IPS-18c (cell line): ENCODE measurements around the gene CCDC51.

Experiments used
- H3K4me3 ChIP-seq: 2 replicates; pipeline ENCODE4 v1.7.0; 2013; ENCODE audit warnings: low read depth, mild to moderate bottlenecking, low read length, moderate library complexity; ENCODE audit not compliant: insufficient read depth
- H3K9me3 ChIP-seq: one replicate; pipeline ENCODE4 v1.6.1; 2013; ENCODE audit warnings: mild to moderate bottlenecking, low read length, moderate library complexity; ENCODE audit not compliant: control insufficient read depth, insufficient read depth

Gene CCDC51

GRCh38 chr3:48428572-48429316, 11.2 kb downstream of the CCDC51 start:
- Histone ChIP-seq H3K9me3 (no peaks in the 10 kb centered on the region), H3K4me3 (peak overlapping the region; percentile 80)

DNA sequence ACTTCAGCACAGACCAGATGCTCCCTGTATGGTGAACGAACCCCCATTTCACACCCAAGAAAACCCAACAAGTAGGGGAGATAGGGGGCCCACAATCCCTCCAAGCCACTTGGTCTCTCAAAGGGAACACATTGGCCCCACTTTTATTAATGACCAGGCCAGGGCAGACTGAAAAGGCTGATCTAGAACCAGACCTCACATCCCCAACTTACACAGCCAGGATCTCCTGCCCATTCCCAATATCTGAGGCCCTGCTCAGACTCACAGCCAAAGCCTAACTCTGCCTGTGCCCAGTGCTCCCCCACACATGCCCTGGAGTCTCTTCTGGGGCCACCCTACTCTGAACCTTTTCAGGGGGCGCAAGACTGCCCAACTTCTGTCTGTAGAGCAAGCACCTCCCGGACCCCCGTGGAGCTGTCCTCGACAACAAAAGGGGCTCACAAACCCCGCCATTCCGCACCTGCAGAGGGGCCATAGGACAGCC, 11.8 kb downstream of the CCDC51 start:
- no peaks in the 10 kb centered on the region for H3K9me3 ChIP-seq
- H3K4me3 ChIP-seq = peak overlapping the region; percentile 80

DNA sequence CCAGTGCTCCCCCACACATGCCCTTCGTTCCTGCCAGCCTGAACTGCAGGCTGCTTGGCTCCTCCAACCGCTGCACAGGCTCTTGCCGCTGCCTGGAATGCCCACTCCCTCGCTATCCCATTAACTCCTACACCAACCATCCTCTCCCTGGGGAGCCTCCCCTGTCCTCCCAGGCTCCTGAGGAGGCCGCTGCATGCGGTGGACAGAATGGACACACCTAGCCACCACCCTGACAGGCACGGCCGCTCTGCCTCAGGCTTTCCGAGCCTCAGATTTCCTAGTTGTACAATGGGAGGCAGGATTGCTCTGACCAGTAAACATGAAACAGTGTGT, 12.3 kb downstream of the CCDC51 start:
- peak overlapping the region; percentile 80; the same call in 1 of the 2 replicates for H3K4me3 ChIP-seq
- no peaks in the 10 kb centered on the region for H3K9me3 ChIP-seq

DNA sequence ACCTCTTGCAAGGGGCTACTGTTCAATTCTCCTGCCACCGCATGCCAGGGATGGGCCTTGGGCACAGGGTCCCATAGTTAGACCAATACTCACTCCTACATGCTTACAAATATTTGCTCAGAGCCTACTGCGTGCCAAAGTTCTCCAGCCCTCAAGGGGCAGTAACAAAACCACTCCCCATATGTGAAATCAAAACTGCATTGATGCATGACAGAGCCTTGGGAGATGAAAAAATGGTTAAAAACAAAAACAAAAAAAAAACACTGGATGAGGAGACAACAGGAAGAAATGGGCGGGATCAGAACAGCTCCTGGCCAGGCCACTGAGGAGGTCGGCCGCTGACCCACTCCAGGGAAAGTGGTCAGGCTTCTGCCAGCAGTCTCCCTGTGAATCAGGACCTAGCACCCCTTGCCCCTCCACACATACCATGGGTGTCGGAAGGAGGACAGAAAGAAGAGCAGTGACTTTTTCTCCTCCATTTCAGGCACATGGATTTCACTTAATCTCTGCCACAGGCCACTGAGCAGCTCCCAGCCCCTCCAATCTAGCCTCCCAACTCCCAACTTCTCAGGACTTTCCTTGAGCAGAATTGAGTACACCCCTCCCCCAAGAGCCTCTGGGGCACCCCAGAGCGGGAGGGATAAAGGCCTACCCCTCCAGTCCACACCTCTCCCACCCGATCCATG, 12.8 kb downstream of the CCDC51 start:
- Histone ChIP-seq H3K4me3 (0 out of 2 replicates have a peak overlapping the region, but pooled peaks have one; percentile 9), H3K9me3 (no peaks in the 10 kb centered on the region)

GRCh38 chr3:48426401-48426909, 13.5 kb downstream of the CCDC51 start:
- Histone ChIP-seq H3K9me3 (no peaks in the 10 kb centered on the region), H3K4me3 (no peak overlapping the region)

DNA sequence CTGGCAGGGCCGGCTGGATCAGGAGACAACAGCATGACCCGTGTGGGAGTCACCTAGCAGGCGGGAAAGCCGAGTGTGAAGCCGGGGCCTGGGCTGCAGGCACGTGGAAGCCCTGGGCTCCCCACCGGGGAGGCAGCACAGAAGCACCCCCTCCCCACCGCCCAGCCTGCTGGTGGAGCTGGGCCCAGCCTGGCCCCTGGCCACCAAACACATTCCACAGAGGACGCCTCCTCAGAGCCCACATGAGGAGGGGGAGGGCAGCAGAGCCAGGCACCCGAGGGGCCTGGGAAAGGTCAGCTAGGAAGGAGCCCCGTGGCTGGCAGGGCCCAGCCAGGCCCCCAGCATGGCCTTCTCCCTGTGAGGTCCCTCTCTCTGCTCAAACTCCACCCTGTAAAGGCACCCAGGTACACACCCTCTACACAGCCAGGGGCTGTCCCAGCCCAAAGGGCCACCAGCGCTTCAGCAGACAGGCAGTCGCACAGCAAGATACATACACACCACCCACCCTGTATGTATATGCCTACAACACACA, 14.6 kb downstream of the CCDC51 start:
- Histone ChIP-seq H3K9me3 (no peaks in the 10 kb centered on the region), H3K4me3 (no peak overlapping the region)

- no peaks in the 10 kb centered on the region for H3K9me3 ChIP-seq
- no peak overlapping the region for H3K4me3 ChIP-seq
Measured at GRCh38 chr3:48423883-48424695, 15.8 kb downstream of the CCDC51 start.

GRCh38 chr3:48423241-48423882, 16.6 kb downstream of the CCDC51 start:
- no peak overlapping the region for H3K4me3 ChIP-seq
- no peaks in the 10 kb centered on the region for H3K9me3 ChIP-seq

GRCh38 chr3:48422681-48423080, 17.2 kb downstream of the CCDC51 start:
- H3K4me3 ChIP-seq = no peak overlapping the region
- no peaks in the 10 kb centered on the region for H3K9me3 ChIP-seq

DNA sequence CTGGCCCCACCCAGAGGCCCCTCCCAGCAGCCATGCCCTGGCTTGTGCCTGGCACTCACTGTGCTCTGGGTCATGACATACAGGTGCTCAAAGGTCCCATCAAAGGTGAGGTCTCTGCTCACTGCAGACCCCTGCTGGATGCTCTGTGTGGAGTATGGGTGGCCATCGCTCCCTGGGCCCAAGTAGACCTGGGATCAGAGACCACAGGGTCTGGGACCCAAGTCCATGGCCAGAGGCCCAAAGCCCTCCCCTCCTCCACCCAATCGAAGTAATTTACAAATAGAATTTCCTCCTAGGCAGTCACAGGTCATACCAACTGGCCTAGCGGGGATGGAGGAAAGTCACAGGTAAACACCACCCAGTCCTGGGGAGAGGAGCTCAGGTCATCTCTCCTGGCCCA, 17.6 kb downstream of the CCDC51 start:
- no peak overlapping the region for H3K4me3 ChIP-seq

DNA sequence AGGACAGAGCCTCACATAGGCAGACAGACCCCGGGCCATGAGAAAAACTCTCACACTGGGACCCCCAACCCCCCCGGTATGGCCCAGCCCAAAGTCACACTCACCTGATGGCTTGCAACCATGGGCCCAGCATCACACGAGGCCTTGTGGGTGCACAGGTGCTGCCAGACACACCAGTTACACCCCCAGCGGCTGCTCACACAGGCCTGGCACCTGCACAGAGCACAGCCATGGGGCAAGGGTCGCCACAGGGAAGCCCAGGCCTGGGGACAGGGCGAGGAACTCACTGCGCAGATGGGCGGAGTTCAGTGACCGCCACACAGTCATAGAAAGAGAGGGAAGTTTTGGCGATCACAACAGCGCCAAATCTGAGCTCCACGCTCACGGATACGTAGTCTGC, 19.4 kb downstream of the CCDC51 start:
- Histone ChIP-seq H3K4me3 (no peak overlapping the region), H3K9me3 (no peaks in the 10 kb centered on the region)

More for the DNA sequence above, 17.6 kb downstream of the CCDC51 start:
- H3K9me3 ChIP-seq = no peaks in the 10 kb centered on the region

- H3K9me3 ChIP-seq = no peaks in the 10 kb centered on the region
- no peak overlapping the region for H3K4me3 ChIP-seq
Measured at GRCh38 chr3:48419597-48419996, 20.3 kb downstream of the CCDC51 start.

DNA sequence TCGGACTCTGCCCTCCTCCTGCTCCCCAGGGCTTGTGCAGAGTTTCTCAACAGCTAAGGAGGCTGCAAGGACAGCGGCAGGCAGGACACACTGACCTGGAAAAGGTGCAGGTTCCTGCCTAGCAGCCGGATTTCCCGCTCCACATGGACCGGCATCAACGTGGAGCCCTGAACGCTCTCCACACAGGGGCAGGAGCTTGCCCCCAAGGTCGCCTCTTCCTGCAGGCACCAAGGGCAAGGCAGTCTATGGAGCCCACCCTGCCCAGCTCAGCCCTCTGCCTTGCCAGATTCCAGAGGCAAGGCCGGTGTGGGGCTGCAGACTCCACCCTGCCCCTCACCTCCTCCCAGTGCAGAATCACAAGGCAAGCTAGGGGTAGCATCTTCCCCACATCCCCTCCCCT, 20.8 kb downstream of the CCDC51 start:
- no peak overlapping the region for H3K4me3 ChIP-seq
- H3K9me3 ChIP-seq = no peaks in the 10 kb centered on the region

DNA sequence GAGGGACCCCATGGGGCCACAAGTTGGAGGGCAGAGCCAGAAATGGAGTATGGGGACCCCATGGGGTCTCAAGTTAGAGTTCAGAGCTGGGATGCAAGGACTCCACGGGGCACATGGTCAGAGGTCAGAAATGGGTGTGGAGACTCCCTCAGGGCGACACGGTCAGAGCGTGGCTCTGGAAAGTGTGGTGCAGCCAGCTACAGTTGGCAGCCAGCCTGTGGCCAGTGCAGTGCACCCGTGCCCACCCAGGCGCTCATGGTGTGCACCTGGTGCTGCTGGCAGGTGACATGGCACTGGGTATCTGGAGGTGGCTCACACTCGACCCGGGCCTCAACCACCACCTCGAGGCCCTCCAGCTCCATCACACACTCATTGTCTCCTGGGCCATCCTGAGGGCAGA, 21.3 kb downstream of the CCDC51 start:
- Histone ChIP-seq H3K4me3 (no peak overlapping the region), H3K9me3 (no peaks in the 10 kb centered on the region)

DNA sequence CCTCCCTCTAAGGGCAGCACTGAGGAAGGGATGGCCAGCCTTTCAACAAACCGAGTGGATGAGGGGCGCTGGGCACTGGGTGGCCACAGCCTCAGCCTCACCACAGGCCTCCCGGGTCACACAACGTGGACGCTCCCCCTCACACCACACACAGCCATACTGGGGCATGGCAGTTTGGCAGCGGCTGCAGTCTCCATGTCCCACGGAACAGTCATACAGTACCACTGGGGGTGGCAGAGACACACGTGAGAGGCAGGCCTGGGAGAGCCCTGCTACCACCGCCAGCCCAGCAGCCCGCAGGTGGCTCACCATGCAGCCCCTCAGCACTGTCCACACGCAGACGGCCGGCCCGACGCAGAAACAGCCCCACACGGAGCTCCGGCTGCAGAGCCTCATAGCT, 21.8 kb downstream of the CCDC51 start:
- Histone ChIP-seq H3K9me3 (no peaks in the 10 kb centered on the region), H3K4me3 (no peak overlapping the region)

DNA sequence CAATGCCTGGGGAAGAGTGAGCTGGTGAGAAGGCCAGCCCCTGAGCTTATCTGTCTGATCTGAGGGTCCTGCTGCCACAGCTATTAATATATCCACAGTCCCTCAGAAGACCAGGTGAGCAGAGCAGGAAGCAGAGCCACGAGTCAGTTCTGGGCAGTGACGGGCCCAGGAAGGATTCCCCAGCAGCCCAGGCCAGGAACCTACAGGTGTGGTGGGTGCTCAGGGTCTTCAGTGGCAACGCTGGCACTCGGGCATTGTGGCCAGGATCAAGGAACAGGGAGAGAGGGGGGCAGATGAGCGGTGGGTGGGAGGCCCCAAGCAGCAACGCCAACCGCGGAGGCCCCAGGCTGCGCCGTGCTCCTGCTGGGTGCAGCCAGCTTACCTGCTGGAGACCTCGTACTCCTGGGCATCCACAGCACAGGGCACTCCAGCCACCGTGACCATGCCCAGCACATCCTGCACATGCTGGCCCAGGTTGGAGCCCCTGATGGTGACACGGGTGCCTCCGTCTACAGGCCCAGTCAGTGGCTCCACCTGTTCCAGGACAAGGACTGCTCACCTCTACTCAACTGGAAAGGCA, 22.3 kb downstream of the CCDC51 start:
- Histone ChIP-seq H3K9me3 (no peaks in the 10 kb centered on the region), H3K4me3 (no peak overlapping the region)

- Histone ChIP-seq H3K9me3 (no peaks in the 10 kb centered on the region), H3K4me3 (no peak overlapping the region)
Measured at GRCh38 chr3:48416546-48416945, 23.4 kb downstream of the CCDC51 start.
